PFSK-1 (cell line): ENCODE data around the gene ASPM.

ENCODE experiments used
- FOXP2 ChIP-seq: optimal IDR thresholded peaks from 2 replicates; pipeline ENCODE3; 2011; ENCODE audit warnings: borderline replicate concordance, control low read depth, inconsistent platforms; ENCODE audit not compliant: insufficient read depth; ENCODE audit errors: extremely low read length, extremely low read depth
- POLR2AphosphoS5 ChIP-seq: IDR thresholded peaks from 2 replicates; pipeline ENCODE4 v1.6.1; 2012; ENCODE audit warnings: low read depth, mild to moderate bottlenecking, control low read depth, low read length, moderate library complexity
- REST ChIP-seq, 2 experiments: IDR thresholded peaks; 2 replicates each; pipeline versions ENCODE4 v1.6.1 to v1.8.0; 2011 to 2012; ENCODE audit warnings: low read depth in 2 of 2, low read length in 2 of 2, control low read depth in 1 of 2, inconsistent platforms in 1 of 2, mild to moderate bottlenecking in 1 of 2, moderate library complexity in 1 of 2; ENCODE audit not compliant: insufficient read depth in 1 of 2
- SIN3A ChIP-seq: IDR thresholded peaks from 2 replicates; pipeline ENCODE4 v1.6.1; 2012; ENCODE audit warnings: mild to moderate bottlenecking, low read length, moderate library complexity, borderline replicate concordance; ENCODE audit not compliant: insufficient read depth

GRCh38 chr1:197137322-197137721, 9.1 kb downstream of the ASPM start:
- TF ChIP-seq REST (IDR thresholded peaks at IDR 0.05; ENCODE audit: insufficient read depth in 1 of 2, low read depth in 2 of 2, low read length in 2 of 2), result no peak
- no peak for TF ChIP-seq POLR2AphosphoS5
- no peak for TF ChIP-seq SIN3A
- TF ChIP-seq FOXP2, result no peak
